ENCODE results near the gene MLXIP. TPM values are rescaled to one million over a fixed set of nuclear protein-coding genes. Genes with fewer than 3 reads are reported as not detected.

The MLXIP gene
- total RNA-seq, 1 donor from 2014 or later = 33.7 TPM

DNA sequence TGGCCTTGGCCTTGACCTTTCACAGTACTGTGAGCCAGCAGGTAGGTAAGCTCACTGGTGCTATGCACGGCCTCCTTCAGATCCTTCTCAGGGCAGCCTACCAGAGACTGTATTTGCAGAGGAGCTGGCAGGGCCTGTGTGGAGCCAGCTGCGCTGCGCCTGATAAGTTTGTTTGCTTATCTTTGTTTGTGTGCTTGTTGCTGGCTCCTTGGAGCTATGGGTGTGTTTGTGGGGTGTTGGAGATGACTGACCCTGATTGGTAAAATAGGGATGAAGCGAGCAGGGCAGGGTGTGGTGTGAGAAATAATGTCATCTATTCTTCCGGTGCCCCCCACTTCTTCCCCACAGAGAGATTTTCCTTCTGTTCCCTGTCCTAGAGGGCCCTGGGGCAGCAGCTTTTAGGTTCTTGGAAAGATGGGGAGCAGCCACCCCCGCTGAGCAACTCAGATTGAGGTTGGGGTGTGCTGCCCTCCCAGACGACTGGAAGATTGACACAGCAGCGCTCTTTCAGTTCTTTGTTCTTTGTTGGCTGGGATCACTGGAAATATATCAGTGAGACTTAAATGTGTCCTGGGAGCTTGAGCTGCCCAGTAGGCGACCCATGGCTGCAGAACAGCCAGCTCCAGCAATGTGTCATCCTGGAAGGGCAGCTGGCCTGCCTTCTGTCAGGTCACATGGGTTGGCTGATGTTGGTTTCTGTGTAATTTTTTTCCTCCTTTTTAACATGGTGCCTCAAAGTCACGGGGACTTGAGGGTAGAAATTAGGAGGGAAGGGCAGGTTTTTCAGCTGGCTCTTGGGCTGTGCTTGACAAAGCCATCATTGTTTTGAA is 19.6 kb downstream of the MLXIP start:
- no peaks in the 10 kb centered on the region for H3K9me3 Mint-ChIP-seq
- H3K4me3 Mint-ChIP-seq = no peak overlapping the region
- POLR2A ChIA-PET = interaction anchor here (0.8 to 1.5 kb wide), 2 partner anchors 10 to 16 kb away, joined by 3 to 6 read pairs; no protein-coding TSS in a partner anchor
- no peak for ATAC-seq (ENCODE audit: low read depth)
- TF ChIP-seq, protein P1, sequence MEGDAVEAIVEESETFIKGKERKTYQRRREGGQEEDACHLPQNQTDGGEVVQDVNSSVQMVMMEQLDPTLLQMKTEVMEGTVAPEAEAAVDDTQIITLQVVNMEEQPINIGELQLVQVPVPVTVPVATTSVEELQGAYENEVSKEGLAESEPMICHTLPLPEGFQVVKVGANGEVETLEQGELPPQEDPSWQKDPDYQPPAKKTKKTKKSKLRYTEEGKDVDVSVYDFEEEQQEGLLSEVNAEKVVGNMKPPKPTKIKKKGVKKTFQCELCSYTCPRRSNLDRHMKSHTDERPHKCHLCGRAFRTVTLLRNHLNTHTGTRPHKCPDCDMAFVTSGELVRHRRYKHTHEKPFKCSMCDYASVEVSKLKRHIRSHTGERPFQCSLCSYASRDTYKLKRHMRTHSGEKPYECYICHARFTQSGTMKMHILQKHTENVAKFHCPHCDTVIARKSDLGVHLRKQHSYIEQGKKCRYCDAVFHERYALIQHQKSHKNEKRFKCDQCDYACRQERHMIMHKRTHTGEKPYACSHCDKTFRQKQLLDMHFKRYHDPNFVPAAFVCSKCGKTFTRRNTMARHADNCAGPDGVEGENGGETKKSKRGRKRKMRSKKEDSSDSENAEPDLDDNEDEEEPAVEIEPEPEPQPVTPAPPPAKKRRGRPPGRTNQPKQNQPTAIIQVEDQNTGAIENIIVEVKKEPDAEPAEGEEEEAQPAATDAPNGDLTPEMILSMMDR (IDR thresholded peaks at IDR 0.05) = no peak
- H3K27me3 Mint-ChIP-seq = no peaks in the 10 kb centered on the region
- H3K27ac Mint-ChIP-seq = peak overlapping the region; percentile 25
- intact Hi-C loops (cut with micrococcal nuclease) = no loop called here
- DNase-seq = no peak
- peaks cover 50% of the 10 kb centered on the region for H3K4me1 Mint-ChIP-seq
- CTCF ChIA-PET = interaction anchor here (0.6 to 1.6 kb wide), 2 partner anchors 9 to 95 kb away, joined by 3 to 9 read pairs; no protein-coding TSS in a partner anchor
- H3K36me3 Mint-ChIP-seq (ENCODE audit: low read depth) = peaks cover 3% of the 10 kb centered on the region

DNA sequence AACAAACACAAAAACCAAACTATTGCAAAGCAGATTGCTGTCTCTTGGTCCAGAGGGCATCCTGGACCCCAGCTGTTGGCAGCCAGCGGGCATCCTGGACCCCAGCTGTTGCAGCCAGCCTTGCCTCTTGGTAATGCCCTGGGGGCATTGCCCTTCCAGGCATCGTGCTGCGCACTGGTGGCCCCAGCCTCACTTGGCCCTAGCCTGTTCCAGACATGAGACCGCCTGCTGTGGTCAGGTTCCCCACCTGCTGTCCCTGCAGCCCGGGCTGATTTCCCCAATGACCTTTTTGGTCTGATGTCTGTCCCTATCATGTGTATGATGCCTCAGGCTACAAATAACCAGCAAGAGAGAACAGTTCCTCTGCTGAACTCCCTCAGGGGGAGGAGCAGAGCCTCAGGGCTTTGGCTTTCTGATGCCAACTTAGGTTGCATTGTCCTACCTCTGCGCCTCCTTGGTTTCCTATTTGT is 20.8 kb downstream of the MLXIP start:
- H3K4me1 Mint-ChIP-seq = peaks cover 53% of the 10 kb centered on the region
- no peak for DNase-seq
- no peaks in the 10 kb centered on the region for H3K27me3 Mint-ChIP-seq
- CTCF ChIA-PET = no interaction called here
- TF ChIP-seq, protein P1 (IDR thresholded peaks at IDR 0.05) = no peak
- H3K9me3 Mint-ChIP-seq = no peaks in the 10 kb centered on the region
- H3K4me3 Mint-ChIP-seq = peak overlapping the region; percentile 24
- H3K27ac Mint-ChIP-seq = peak overlapping the region; percentile 73
- ATAC-seq (ENCODE audit: low read depth) = peak; percentile 42
- POLR2A ChIA-PET = interaction anchor here (0.8 kb wide), 2 partner anchors 11 kb away, joined by 3 read pairs; no protein-coding TSS in a partner anchor
- intact Hi-C loops (cut with micrococcal nuclease) = no loop called here
- peaks cover 3% of the 10 kb centered on the region for H3K36me3 Mint-ChIP-seq (ENCODE audit: low read depth)

DNA sequence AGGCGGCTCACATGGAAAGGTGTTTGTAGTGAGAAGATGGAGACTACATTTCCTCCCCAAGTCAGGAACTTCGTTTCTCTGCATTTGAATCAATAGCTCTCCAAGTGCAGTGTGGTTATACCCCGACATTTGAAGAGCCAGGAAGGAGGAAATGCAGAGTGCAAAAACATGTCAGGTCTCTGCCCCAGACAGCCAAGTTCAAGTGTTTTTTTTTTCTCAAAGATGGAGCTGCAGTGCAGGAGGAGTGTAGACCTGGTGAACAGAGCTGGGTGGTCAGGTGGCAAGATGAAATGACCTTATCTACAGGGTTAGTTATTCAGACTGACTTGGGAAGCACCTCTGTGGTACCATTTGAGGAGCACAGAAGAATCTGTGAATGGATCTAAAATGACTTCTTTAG is 21.3 kb downstream of the MLXIP start:
- H3K36me3 Mint-ChIP-seq (ENCODE audit: low read depth) = peaks cover 3% of the 10 kb centered on the region
- peaks cover 56% of the 10 kb centered on the region for H3K4me1 Mint-ChIP-seq
- peak overlapping the region; percentile 24 for H3K4me3 Mint-ChIP-seq
- H3K27me3 Mint-ChIP-seq = no peaks in the 10 kb centered on the region
- TF ChIP-seq, protein P1 (IDR thresholded peaks at IDR 0.05) = no peak
- no peaks in the 10 kb centered on the region for H3K9me3 Mint-ChIP-seq
- DNase-seq (no peak), ATAC-seq (ENCODE audit: low read depth) (peak; percentile 21)
- intact Hi-C loops (cut with micrococcal nuclease) = loop anchor here (2.0 kb wide), 1 partner anchor 19 kb away; no protein-coding TSS in a partner anchor
- CTCF ChIA-PET = no interaction called here
- POLR2A ChIA-PET = interaction anchor here (0.8 to 1.5 kb wide), 2 partner anchors 11 to 17 kb away, joined by 3 read pairs; no protein-coding TSS in a partner anchor
- H3K27ac Mint-ChIP-seq = peak overlapping the region; percentile 73

DNA sequence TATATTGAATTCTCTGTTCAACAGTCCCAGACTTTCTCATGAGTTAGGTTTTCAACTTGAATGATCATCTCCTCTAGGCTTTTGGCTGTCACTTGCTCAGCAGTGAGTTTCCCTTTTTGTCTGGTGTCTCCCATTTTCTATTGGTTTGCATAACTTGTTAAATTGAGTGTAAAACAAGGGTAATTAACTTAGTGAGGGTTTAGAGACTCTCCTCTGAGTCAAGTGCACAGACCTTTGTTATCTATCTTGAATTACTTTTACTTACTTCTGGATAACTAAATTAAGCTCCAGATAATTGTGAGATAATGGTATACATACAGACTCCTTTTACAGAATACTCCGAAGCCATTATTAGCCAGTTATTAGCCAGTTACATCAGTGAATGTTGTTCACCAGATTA is 22.0 kb downstream of the MLXIP start:
- ATAC-seq (ENCODE audit: low read depth) = no peak
- ChIA-PET POLR2A (interaction anchor here (0.7 to 1.5 kb wide), 2 partner anchors 18 to 1310 kb away, joined by 3 read pairs; no protein-coding TSS in a partner anchor), CTCF (no interaction called here)
- H3K36me3 Mint-ChIP-seq (ENCODE audit: low read depth) = peaks cover 3% of the 10 kb centered on the region
- no peaks in the 10 kb centered on the region for H3K27me3 Mint-ChIP-seq
- H3K4me3 Mint-ChIP-seq = no peak overlapping the region
- no peak for DNase-seq
- H3K4me1 Mint-ChIP-seq = peaks cover 63% of the 10 kb centered on the region
- intact Hi-C loops (cut with micrococcal nuclease) = loop anchor here (2.0 kb wide), 1 partner anchor 20 kb away; no protein-coding TSS in a partner anchor
- TF ChIP-seq, protein P1 (IDR thresholded peaks at IDR 0.05) = no peak
- H3K27ac Mint-ChIP-seq = no peak overlapping the region
- no peaks in the 10 kb centered on the region for H3K9me3 Mint-ChIP-seq

- no peaks in the 10 kb centered on the region for H3K27me3 Mint-ChIP-seq
- H3K9me3 Mint-ChIP-seq = no peaks in the 10 kb centered on the region
- TF ChIP-seq, protein P1 (IDR thresholded peaks at IDR 0.05) = no peak
- H3K27ac Mint-ChIP-seq = no peak overlapping the region
- H3K4me3 Mint-ChIP-seq = no peak overlapping the region
- intact Hi-C loops (cut with micrococcal nuclease) = no loop called here
- DNase-seq (no peak), ATAC-seq (ENCODE audit: low read depth) (no peak)
- ChIA-PET CTCF (no interaction called here), POLR2A (no interaction called here)
- H3K4me1 Mint-ChIP-seq = peaks cover 66% of the 10 kb centered on the region
- no peaks in the 10 kb centered on the region for H3K36me3 Mint-ChIP-seq (ENCODE audit: low read depth)
Measured at GRCh38 chr12:122102331-122102730, 23.8 kb downstream of the MLXIP start.

Data from activated B cell treated with CpG ODN at 0.5 μM for 24 hours (primary cell).